Endodermal cell (in vitro differentiated cells): ENCODE results near the gene GALNT12. TPM values are rescaled to one million over a fixed set of nuclear protein-coding genes. Genes with fewer than 3 reads are reported as not detected.
A peak's percentile ranks its signal among the peaks of the same experiment; 100 is the strongest.

Source experiments
- DNase-seq: peaks from one replicate; pipeline ENCODE4 v3.0.0-alpha.2; 2017
- H3K27ac ChIP-seq: 2 replicates; pipeline ENCODE4 v1.5.1; 2013; ENCODE audit warnings: mild to moderate bottlenecking, low read depth, low read length, moderate library complexity
- H3K27me3 ChIP-seq: 2 replicates; pipeline ENCODE4 v1.6.1; 2013; ENCODE audit warnings: mild to moderate bottlenecking, low read length, moderate library complexity; ENCODE audit not compliant: insufficient read depth, control insufficient read depth, poor library complexity, severe bottlenecking
- H3K36me3 ChIP-seq: 2 replicates; pipeline ENCODE4 v1.7.0; 2013; ENCODE audit warnings: mild to moderate bottlenecking, low read length, moderate library complexity; ENCODE audit not compliant: control insufficient read depth, insufficient read depth
- H3K4me1 ChIP-seq: one replicate; pipeline ENCODE4 v1.7.0; 2013; ENCODE audit warnings: low read length; ENCODE audit not compliant: control insufficient read depth, insufficient read depth
- H3K4me3 ChIP-seq: 2 replicates; pipeline ENCODE4 v1.5.1; 2013; ENCODE audit warnings: mild to moderate bottlenecking, low read length, moderate library complexity
- H3K9ac ChIP-seq: 2 replicates; pipeline ENCODE4 v1.6.1; 2013; ENCODE audit warnings: mild to moderate bottlenecking, low read length, moderate library complexity; ENCODE audit not compliant: poor library complexity, severe bottlenecking; ENCODE audit errors: extremely low read depth
- H3K9me3 ChIP-seq: 2 replicates; pipeline ENCODE4 v1.6.1; 2013; ENCODE audit warnings: mild to moderate bottlenecking, low read length, moderate library complexity; ENCODE audit not compliant: control insufficient read depth
- H3K27ac Mint-ChIP-seq: 2 replicates; pipeline ENCODE4 v1.8.0; 2020; ENCODE audit warnings: mixed read lengths
- H3K27me3 Mint-ChIP-seq: 2 replicates; pipeline ENCODE4 v1.8.0; 2021; ENCODE audit warnings: mild to moderate bottlenecking, mixed read lengths; ENCODE audit not compliant: insufficient read depth
- H3K36me3 Mint-ChIP-seq: 2 replicates; pipeline ENCODE4 v1.8.0; 2020; ENCODE audit warnings: low read depth, mixed read lengths
- H3K4me1 Mint-ChIP-seq: 2 replicates; pipeline ENCODE4 v1.8.0; 2020; ENCODE audit warnings: mixed read lengths
- H3K4me3 Mint-ChIP-seq: 2 replicates; pipeline ENCODE4 v1.8.0; 2020; ENCODE audit warnings: mild to moderate bottlenecking, moderate library complexity, mixed read lengths
- H3K9me3 Mint-ChIP-seq: 2 replicates; pipeline ENCODE4 v1.8.0; 2020; ENCODE audit warnings: mild to moderate bottlenecking, mixed read lengths
- CTCF ChIP-seq: fragments of 200-600 bp; sonication (generic); conservative IDR thresholded peaks from 2 replicates; pipeline ENCODE4 v1.5.0; 2021; ENCODE audit warnings: antibody characterized with exemption, mild to moderate bottlenecking
- WGBS, 2 experiments: methylation state at CpG; one replicate each; pipeline versions ENCODE4 v1.1.5 to v1.1.7; 2013; ENCODE audit warnings: missing lambda C conversion rate in 2 of 2, mixed read lengths in 1 of 2; ENCODE audit not compliant: insufficient coverage in 1 of 2, insufficient read length in 1 of 2; 5-methylcytosine and 5-hydroxymethylcytosine counted together
- total RNA-seq, 2 donors: library from RNA; stranded (reverse); fragmentation: NEBNext Ultra II Directional in 1 of 2; extraction: Animal tissue kit (Norgen Biotek cat#: 25700) in 1 of 2; gene quantifications; 2 replicates in 1 of 2; 3 replicates in 1 of 2; pipeline ENCODE4 v1.2.1, GENCODE V29; 2021

GALNT12 gene
- total RNA-seq, 2 donors from 2014 or later = 24.0 to 56.3 TPM

DNA sequence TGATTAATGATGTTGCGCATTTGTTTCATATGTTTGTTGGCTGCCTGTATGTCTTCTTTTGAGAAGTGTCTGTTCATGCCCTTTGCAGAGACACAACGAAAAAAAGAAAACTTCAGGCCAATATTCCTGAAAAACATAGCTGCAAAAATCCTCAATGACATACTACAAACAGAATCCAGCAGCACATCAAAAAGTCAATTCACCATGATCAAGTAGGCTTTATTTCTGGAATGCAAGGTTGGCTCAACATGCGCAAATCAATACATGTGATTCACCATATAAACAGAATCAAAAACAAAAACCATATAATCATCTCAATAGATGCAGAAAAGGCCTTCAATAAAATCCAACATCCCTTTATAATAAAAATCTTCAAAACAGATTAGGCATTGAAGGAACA, 9.2 kb upstream of the GALNT12 start:
- no peak overlapping the region for H3K4me3 Mint-ChIP-seq

GRCh38 chr9:98801561-98801960, 5.9 kb upstream of the GALNT12 start:
- Mint-ChIP-seq H3K36me3 (no peaks in the 10 kb centered on the region), H3K27ac (no peak overlapping the region)
- 95 to 100% methylated on average over 1 of the region's 1 CpG for WGBS, 2 experiments

More for the DNA sequence above, 9.2 kb upstream of the GALNT12 start:
- Histone ChIP-seq H3K9me3 (peaks cover 11% of the 10 kb centered on the region), H3K36me3 (no peaks in the 10 kb centered on the region), H3K4me1 (peaks cover under 1% of the 10 kb centered on the region), H3K9ac (no peak overlapping the region), H3K27ac (no peak overlapping the region), H3K4me3 (no peak overlapping the region), H3K27me3 (peaks cover 24% of the 10 kb centered on the region)
- H3K27me3 Mint-ChIP-seq = peaks cover 52% of the 10 kb centered on the region
- H3K9me3 Mint-ChIP-seq = peaks cover 15% of the 10 kb centered on the region
- DNase-seq = no peak
- H3K27ac Mint-ChIP-seq = no peak overlapping the region
- peaks cover 6% of the 10 kb centered on the region for H3K36me3 Mint-ChIP-seq
- no peak for TF ChIP-seq CTCF
- WGBS, 2 experiments = 88 to 91% methylated on average over 3 of the region's 3 CpGs
- peaks cover 15% of the 10 kb centered on the region for H3K4me1 Mint-ChIP-seq

GRCh38 chr9:98801969-98802371, 5.5 kb upstream of the GALNT12 start:
- H3K9ac ChIP-seq = no peak overlapping the region
- no peak for DNase-seq
- peaks cover 11% of the 10 kb centered on the region for H3K9me3 ChIP-seq
- H3K27me3 Mint-ChIP-seq = peaks cover 55% of the 10 kb centered on the region
- peaks cover 9% of the 10 kb centered on the region for H3K4me1 ChIP-seq
- no peak overlapping the region for H3K27ac ChIP-seq
- peaks cover 12% of the 10 kb centered on the region for H3K27me3 ChIP-seq
- TF ChIP-seq CTCF = no peak
- WGBS, 2 experiments = 60 to 86% methylated on average over 1 of the region's 1 CpG
- H3K36me3 Mint-ChIP-seq = no peaks in the 10 kb centered on the region
- H3K4me3 Mint-ChIP-seq = no peak overlapping the region
- H3K27ac Mint-ChIP-seq = no peak overlapping the region
- H3K4me1 Mint-ChIP-seq = peaks cover 7% of the 10 kb centered on the region
- H3K9me3 Mint-ChIP-seq = peaks cover 15% of the 10 kb centered on the region
- no peaks in the 10 kb centered on the region for H3K36me3 ChIP-seq
- no peak overlapping the region for H3K4me3 ChIP-seq

More at GRCh38 chr9:98801561-98801960, 5.9 kb upstream of the GALNT12 start:
- H3K36me3 ChIP-seq = no peaks in the 10 kb centered on the region
- no peak overlapping the region for H3K27ac ChIP-seq
- H3K4me3 ChIP-seq = no peak overlapping the region
- H3K4me3 Mint-ChIP-seq = no peak overlapping the region
- peaks cover 9% of the 10 kb centered on the region for H3K4me1 ChIP-seq
- TF ChIP-seq CTCF = peak; percentile 20
- DNase-seq = no peak
- H3K9me3 Mint-ChIP-seq = peaks cover 15% of the 10 kb centered on the region
- H3K27me3 ChIP-seq = peaks cover 13% of the 10 kb centered on the region
- peaks cover 11% of the 10 kb centered on the region for H3K9me3 ChIP-seq
- peaks cover 4% of the 10 kb centered on the region for H3K4me1 Mint-ChIP-seq
- H3K27me3 Mint-ChIP-seq = peaks cover 53% of the 10 kb centered on the region
- no peak overlapping the region for H3K9ac ChIP-seq
